ENCODE measurements around the gene CRLF2. TPM values are rescaled to one million over a fixed set of nuclear protein-coding genes. Genes with fewer than 3 reads are reported as not detected.

CRLF2 gene
- total RNA-seq, 1 experiment from 2014 or later: not detected

GRCh38 chrX:1248331-1249061 is 36.0 kb upstream of the CRLF2 start:
- Mint-ChIP-seq H3K27ac (peak overlapping the region; percentile 95), H3K9me3 (peaks cover 6% of the 10 kb centered on the region), H3K4me1 (peaks cover 29% of the 10 kb centered on the region), H3K36me3 (peaks cover 16% of the 10 kb centered on the region), H3K4me3 (peak overlapping the region; percentile 64), H3K27me3 (ENCODE audit: low read depth) (peaks cover 2% of the 10 kb centered on the region; the same call in 1 of the 2 replicates)
- ATAC-seq: peak; percentile 30
- peak; percentile 85 for DNase-seq (ENCODE audit: low spot score)
- POLR2A ChIA-PET: no interaction called here
- CTCF ChIA-PET: no interaction called here
- TF ChIP-seq JUN (CRISPR knock-in tag; IDR thresholded peaks at IDR 0.05) (no peak), FOXK1 (CRISPR knock-in tag; IDR thresholded peaks at IDR 0.05) (no peak), TP53 (CRISPR knock-in tag; IDR thresholded peaks at IDR 0.05) (0 out of 2 replicates have a peak, but pooled peaks have one; percentile 4), ZNF232 (CRISPR knock-in tag; IDR thresholded peaks at IDR 0.05) (no peak), CBFB (CRISPR knock-in tag; IDR thresholded peaks at IDR 0.05; ENCODE audit: low read depth) (no peak), ZNF317 (CRISPR knock-in tag; IDR thresholded peaks at IDR 0.05; ENCODE audit: borderline replicate concordance, low read depth) (no peak), TEAD1 (CRISPR knock-in tag; IDR thresholded peaks at IDR 0.05) (no peak), ESRRA (CRISPR knock-in tag; IDR thresholded peaks at IDR 0.05; ENCODE audit: borderline replicate concordance) (no peak), ZNF281 (CRISPR knock-in tag; IDR thresholded peaks at IDR 0.05) (peak; percentile 50; the same call in 1 of the 2 replicates), ZNF416 (CRISPR knock-in tag; IDR thresholded peaks at IDR 0.05) (no peak), GABPB1 (CRISPR knock-in tag; IDR thresholded peaks at IDR 0.05) (no peak), MYBL2 (CRISPR knock-in tag; IDR thresholded peaks at IDR 0.05) (0 out of 2 replicates have a peak, but pooled peaks have one; percentile 43), HMGXB4 (CRISPR knock-in tag; IDR thresholded peaks at IDR 0.05) (no peak), MLX (CRISPR knock-in tag; IDR thresholded peaks at IDR 0.05) (no peak), SOX15 (CRISPR knock-in tag; IDR thresholded peaks at IDR 0.05) (no peak), ERG (CRISPR knock-in tag; IDR thresholded peaks at IDR 0.05) (no peak), ZNF121 (CRISPR knock-in tag; IDR thresholded peaks at IDR 0.05) (no peak), ZNF423 (CRISPR knock-in tag; IDR thresholded peaks at IDR 0.05) (no peak), PRDM15 (CRISPR knock-in tag; IDR thresholded peaks at IDR 0.05) (peak; percentile 43; the same call in 1 of the 2 replicates), NFATC4 (CRISPR knock-in tag; IDR thresholded peaks at IDR 0.05) (no peak), AR (CRISPR knock-in tag; IDR thresholded peaks at IDR 0.05) (no peak), RORB (CRISPR knock-in tag; IDR thresholded peaks at IDR 0.05) (no peak), RELA (CRISPR knock-in tag; IDR thresholded peaks at IDR 0.05; ENCODE audit: borderline replicate concordance) (no peak), ZMAT4 (CRISPR knock-in tag; IDR thresholded peaks at IDR 0.05) (no peak)
